ENCODE measurements around the gene RADX. TPM values are rescaled to one million over a fixed set of nuclear protein-coding genes. Genes with fewer than 3 reads are reported as not detected.

The RADX gene
- total and polyA plus RNA-seq, 2 of the 13 experiments (the other 11 are each of a cell fraction or from before 2014, with no cell fraction given) = 1.1 to 2.7 TPM

GRCh38 chrX:106611679-106612392, at the start of gene RADX (continued):
- TF ChIP-seq ZXDC (CRISPR knock-in tag; IDR thresholded peaks at IDR 0.05) (peak; percentile 99), POGZ (CRISPR knock-in tag; IDR thresholded peaks at IDR 0.05) (peak; percentile 50; the same call in 1 of the 2 replicates), GABPB1 (CRISPR knock-in tag; IDR thresholded peaks at IDR 0.05) (peak; percentile 58), ELF1 (CRISPR knock-in tag; IDR thresholded peaks at IDR 0.05) (peak; percentile 22; the same call in 1 of the 2 replicates), ASH2L (IDR thresholded peaks at IDR 0.05; ENCODE audit: insufficient read length, low read depth, low read length) (peak; percentile 51), GFI1 (CRISPR knock-in tag; IDR thresholded peaks at IDR 0.05; ENCODE audit: borderline replicate concordance) (0 out of 2 replicates have a peak, but pooled peaks have one; percentile 23), RFXAP (CRISPR knock-in tag; IDR thresholded peaks at IDR 0.05; ENCODE audit: borderline replicate concordance) (peak; percentile 93), GLMP (CRISPR knock-in tag; IDR thresholded peaks at IDR 0.05; ENCODE audit: borderline replicate concordance) (no peak), PHF21A (CRISPR knock-in tag; IDR thresholded peaks at IDR 0.05) (peak; percentile 44; the same call in 1 of the 2 replicates), YEATS4 (CRISPR knock-in tag; IDR thresholded peaks at IDR 0.05; ENCODE audit: borderline replicate concordance) (0 out of 2 replicates have a peak, but pooled peaks have one; percentile 24), TFDP1 (CRISPR knock-in tag; IDR thresholded peaks at IDR 0.05; ENCODE audit: borderline replicate concordance) (peak; percentile 64; the same call in 1 of the 2 replicates), HNRNPK (IDR thresholded peaks at IDR 0.05; ENCODE audit: low read depth, low read length, poor library complexity, severe bottlenecking) (peak; percentile 46), HNRNPLL (IDR thresholded peaks at IDR 0.05; ENCODE audit: low read depth, low read length, poor library complexity, severe bottlenecking) (peak; percentile 90), KLF12 (CRISPR knock-in tag; IDR thresholded peaks at IDR 0.05; ENCODE audit: borderline replicate concordance) (no peak), ZBTB14 (CRISPR knock-in tag; IDR thresholded peaks at IDR 0.05) (0 out of 2 replicates have a peak, but pooled peaks have one; percentile 39), FUBP1 (CRISPR knock-in tag; IDR thresholded peaks at IDR 0.05; ENCODE audit: borderline replicate concordance) (no peak), GZF1 (CRISPR knock-in tag; IDR thresholded peaks at IDR 0.05) (no peak), HNRNPUL1 (IDR thresholded peaks at IDR 0.05; ENCODE audit: low read depth, low read length) (no peak), ZNF589 (CRISPR knock-in tag; conservative IDR thresholded peaks at IDR 0.05) (no peak)
